PC-9 (cell line): ENCODE results near the gene PHEX. TPM values are rescaled to one million over a fixed set of nuclear protein-coding genes. Genes with fewer than 3 reads are reported as not detected.

Source experiments
- BruUV-seq: library from RNA; stranded (reverse); fragments of 400-500 nt; replicated peaks from 2 replicates; lab custom pipeline; 2021; lab: Mats Ljungman, UMichigan
- CTCF ChIA-PET: fragments of 300-600 bp; sonication (Branson Sonifier 250); formaldehyde crosslinking; loops from one replicate; lab custom pipeline; 2022; ENCODE audit warnings: antibody characterized with exemption; lab: Charles Lee
- POLR2A ChIA-PET: fragments of 300-600 bp; sonication (Branson Sonifier 250); formaldehyde crosslinking; loops from one replicate; lab custom pipeline; 2022; ENCODE audit warnings: antibody characterized with exemption; ENCODE audit not compliant: unreplicated experiment; lab: Charles Lee
- DNase-seq, 2 experiments: peaks; one replicate each; pipeline versions ENCODE4 v3.0.0 to v3.0.0-alpha.2; 2015 to 2022; ENCODE audit warnings: mixed read lengths in 1 of 2
- H2AFZ ChIP-seq: fragments of 200-600 bp; sonication (generic); 2 replicates; pipeline ENCODE4 v1.8.1; 2017; ENCODE audit warnings: antibody characterized with exemption
- H3F3A ChIP-seq: fragments of 200-600 bp; sonication (generic); 2 replicates; pipeline ENCODE4 v1.8.1; 2017; ENCODE audit warnings: antibody characterized with exemption, mild to moderate bottlenecking, low read depth; ENCODE audit not compliant: insufficient read depth
- H3K27ac ChIP-seq: fragments of 200-600 bp; sonication (generic); 2 replicates; pipeline ENCODE4 v1.6.1; 2016; ENCODE audit warnings: mixed run types
- H3K27me3 ChIP-seq: fragments of 200-600 bp; sonication (generic); 2 replicates; pipeline ENCODE4 v1.6.1; 2016; ENCODE audit warnings: low read depth, mixed run types; ENCODE audit not compliant: insufficient read depth
- H3K36me3 ChIP-seq: fragments of 200-600 bp; sonication (generic); 2 replicates; pipeline ENCODE4 v1.6.1; 2016; ENCODE audit warnings: low read depth, mixed run types
- H3K4me1 ChIP-seq: fragments of 200-600 bp; sonication (generic); replicated peaks from 2 replicates; pipeline ENCODE4 v1.6.1; 2016; ENCODE audit warnings: mixed run types; ENCODE audit not compliant: insufficient read depth
- H3K4me2 ChIP-seq: fragments of 200-600 bp; sonication (generic); 2 replicates; pipeline ENCODE4 v1.6.1; 2017; ENCODE audit warnings: mixed run types
- H3K4me3 ChIP-seq: fragments of 200-600 bp; sonication (generic); 2 replicates; pipeline ENCODE4 v1.6.1; 2016; ENCODE audit warnings: mixed run types
- H3K79me2 ChIP-seq: fragments of 200-600 bp; sonication (generic); 2 replicates; pipeline ENCODE4 v1.6.1; 2017; ENCODE audit warnings: low read depth, mixed run types
- H3K9me2 ChIP-seq: fragments of 200-600 bp; sonication (generic); 2 replicates; pipeline ENCODE4 v1.8.1; 2017; ENCODE audit warnings: mild to moderate bottlenecking; ENCODE audit not compliant: insufficient read depth
- H3K9me3 ChIP-seq: fragments of 200-600 bp; sonication (generic); 2 replicates; pipeline ENCODE4 v1.8.1; 2016; ENCODE audit warnings: low read depth; ENCODE audit not compliant: insufficient read depth
- H4K20me1 ChIP-seq: fragments of 200-600 bp; sonication (generic); 2 replicates; pipeline ENCODE4 v1.8.1; 2017; ENCODE audit not compliant: insufficient read depth
- EZH2 ChIP-seq: fragments of 200-600 bp; sonication (generic); IDR thresholded peaks from 2 replicates; pipeline ENCODE4 v1.8.0; 2017; ENCODE audit warnings: antibody characterized with exemption, low read depth
- intact Hi-C: fragments of 100-400 bp; cut with micrococcal nuclease; formaldehyde crosslinking; loops from one replicate; pipeline ENCODE4 v1.10.0; 2022; ENCODE audit not compliant: unreplicated experiment
- total RNA-seq: library from RNA; stranded (reverse); gene quantifications from 2 replicates; pipeline ENCODE4 v1.2.3, GENCODE V29; 2021
- TF ChIP-seq, protein P1 (sequence below): fragments of 200-600 bp; sonication (generic); conservative IDR thresholded peaks from 2 replicates; pipeline ENCODE4 v1.6.1; 2017; ENCODE audit warnings: mixed run types, antibody characterized with exemption, mild to moderate bottlenecking, moderate library complexity

The PHEX gene
- total RNA-seq, 1 experiment from 2014 or later: 3.5 TPM

GRCh38 chrX:22193851-22194659 is 161.9 kb downstream of the PHEX start:
- Histone ChIP-seq H3K27ac (no peak overlapping the region), H3K9me3 (no peaks in the 10 kb centered on the region), H3K36me3 (no peaks in the 10 kb centered on the region), H4K20me1 (no peaks in the 10 kb centered on the region), H3F3A (no peaks in the 10 kb centered on the region), H3K27me3 (no peaks in the 10 kb centered on the region), H3K4me3 (no peak overlapping the region), H3K4me2 (no peak overlapping the region), H3K9me2 (no peaks in the 10 kb centered on the region), H3K79me2 (no peaks in the 10 kb centered on the region), H3K4me1 (0 out of 2 replicates have a peak, but pooled peaks cover 4% of the 10 kb centered on the region), H2AFZ (no peak overlapping the region)
- no peak for TF ChIP-seq EZH2
- TF ChIP-seq, protein P1, sequence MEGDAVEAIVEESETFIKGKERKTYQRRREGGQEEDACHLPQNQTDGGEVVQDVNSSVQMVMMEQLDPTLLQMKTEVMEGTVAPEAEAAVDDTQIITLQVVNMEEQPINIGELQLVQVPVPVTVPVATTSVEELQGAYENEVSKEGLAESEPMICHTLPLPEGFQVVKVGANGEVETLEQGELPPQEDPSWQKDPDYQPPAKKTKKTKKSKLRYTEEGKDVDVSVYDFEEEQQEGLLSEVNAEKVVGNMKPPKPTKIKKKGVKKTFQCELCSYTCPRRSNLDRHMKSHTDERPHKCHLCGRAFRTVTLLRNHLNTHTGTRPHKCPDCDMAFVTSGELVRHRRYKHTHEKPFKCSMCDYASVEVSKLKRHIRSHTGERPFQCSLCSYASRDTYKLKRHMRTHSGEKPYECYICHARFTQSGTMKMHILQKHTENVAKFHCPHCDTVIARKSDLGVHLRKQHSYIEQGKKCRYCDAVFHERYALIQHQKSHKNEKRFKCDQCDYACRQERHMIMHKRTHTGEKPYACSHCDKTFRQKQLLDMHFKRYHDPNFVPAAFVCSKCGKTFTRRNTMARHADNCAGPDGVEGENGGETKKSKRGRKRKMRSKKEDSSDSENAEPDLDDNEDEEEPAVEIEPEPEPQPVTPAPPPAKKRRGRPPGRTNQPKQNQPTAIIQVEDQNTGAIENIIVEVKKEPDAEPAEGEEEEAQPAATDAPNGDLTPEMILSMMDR: no peak
- POLR2A ChIA-PET: no interaction called here
- CTCF ChIA-PET: no interaction called here
- DNase-seq: no peak
- intact Hi-C loops: loop anchor here (2.0 kb wide), 1 partner anchor 209 kb away; no protein-coding TSS in a partner anchor
- no TSS peak for BruUV-seq

DNA sequence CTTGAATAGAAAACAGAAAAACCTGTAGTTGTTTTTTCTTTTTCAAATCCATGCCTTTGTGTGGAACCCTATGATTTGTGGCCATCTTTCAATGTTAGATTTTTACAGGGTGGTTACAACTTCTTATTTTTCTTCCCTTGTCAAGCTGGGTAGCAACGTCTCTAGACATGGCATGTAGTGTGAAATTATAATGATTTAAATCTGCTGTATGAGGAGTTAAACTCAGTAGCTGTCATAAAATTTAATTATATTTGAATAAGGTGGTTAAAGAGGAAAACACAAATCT is 162.5 kb downstream of the PHEX start:
- no TSS peak for BruUV-seq
- no peaks in the 10 kb centered on the region for H3K36me3 ChIP-seq
- no peaks in the 10 kb centered on the region for H3K9me3 ChIP-seq
- intact Hi-C loops: no loop called here
- no peaks in the 10 kb centered on the region for H3K27me3 ChIP-seq
- H3K9me2 ChIP-seq: no peaks in the 10 kb centered on the region
- POLR2A ChIA-PET: no interaction called here
- H3K4me1 ChIP-seq: 0 out of 2 replicates have a peak, but pooled peaks cover 4% of the 10 kb centered on the region
- no peak overlapping the region for H3K27ac ChIP-seq
- H2AFZ ChIP-seq: no peak overlapping the region
- H3F3A ChIP-seq: no peaks in the 10 kb centered on the region
- no peaks in the 10 kb centered on the region for H3K79me2 ChIP-seq
- no peak for TF ChIP-seq EZH2
- no peak for DNase-seq
- H3K4me3 ChIP-seq: no peak overlapping the region
- CTCF ChIA-PET: interaction anchor here (0.7 kb wide), 1 partner anchor 59 kb away, joined by 3 read pairs; no protein-coding TSS in a partner anchor
- no peak overlapping the region for H3K4me2 ChIP-seq
- H4K20me1 ChIP-seq: no peaks in the 10 kb centered on the region

- H3K4me1 ChIP-seq: 0 out of 2 replicates have a peak, but pooled peaks cover 4% of the 10 kb centered on the region
- H2AFZ ChIP-seq: no peak overlapping the region
- TF ChIP-seq, protein P1: no peak
- TF ChIP-seq EZH2: no peak
- no peaks in the 10 kb centered on the region for H3K27me3 ChIP-seq
- no peak overlapping the region for H3K4me3 ChIP-seq
- intact Hi-C loops: no loop called here
- no peak overlapping the region for H3K4me2 ChIP-seq
- DNase-seq: no peak
- H3K27ac ChIP-seq: no peak overlapping the region
- no peaks in the 10 kb centered on the region for H3K9me3 ChIP-seq
- no peaks in the 10 kb centered on the region for H4K20me1 ChIP-seq
- BruUV-seq: no TSS peak
- CTCF ChIA-PET: no interaction called here
- H3K79me2 ChIP-seq: no peaks in the 10 kb centered on the region
- H3K9me2 ChIP-seq: no peaks in the 10 kb centered on the region
- POLR2A ChIA-PET: interaction anchor here (0.6 kb wide), 1 partner anchor 1623 kb away, joined by 6 read pairs; no protein-coding TSS in a partner anchor
- H3F3A ChIP-seq: no peaks in the 10 kb centered on the region
- no peaks in the 10 kb centered on the region for H3K36me3 ChIP-seq
Observed at GRCh38 chrX:22196149-22196548, 164.0 kb downstream of the PHEX start.
